T-cell (primary cell): ENCODE results near the gene SMAD5. TPM values are rescaled to one million over a fixed set of nuclear protein-coding genes. Genes with fewer than 3 reads are reported as not detected.

Experiments used
- ATAC-seq, 4 experiments: fragments of 200-7000 bp in 3 of 4; fragments of 150-1000 bp in 1 of 4; cut with Tn5 transposase; replicated peaks in 1 of 4; 1 replicate in 3 of 4; 2 replicates in 1 of 4; pipeline ENCODE4 v1.10.0; 2021; ENCODE audit warnings: moderate library complexity in 3 of 4, mild to moderate bottlenecking in 2 of 4, moderate number of reproducible peaks in 1 of 4
- CTCF ChIA-PET, 2 donors: fragments of 300-600 bp; sonication (Branson Sonifier 250); formaldehyde crosslinking; loops; one replicate each; lab custom pipeline; 2022; ENCODE audit warnings: antibody characterized with exemption in 2 of 2; lab: Charles Lee
- POLR2A ChIA-PET, 2 donors: fragments of 300-600 bp; sonication (Branson Sonifier 250); formaldehyde crosslinking; loops; one replicate each; lab custom pipeline; 2022; ENCODE audit warnings: antibody characterized with exemption in 2 of 2; lab: Charles Lee
- DNase-seq, 35 experiments: peaks; one replicate each; pipeline versions ENCODE4 v3.0.0 to v3.0.0-alpha.2; 2013 to 2023
- H3K27ac ChIP-seq: one replicate; pipeline ENCODE4 v1.5.1; 2013; ENCODE audit warnings: low read length
- H3K27me3 ChIP-seq, 2 experiments: replicated peaks in 1 of 2; 1 replicate in 1 of 2; 2 replicates in 1 of 2; pipeline versions ENCODE4 v1.6.1 to v1.7.0; 2013; ENCODE audit warnings: low read length in 1 of 2, mixed read lengths in 1 of 2; ENCODE audit not compliant: control insufficient read depth in 2 of 2, insufficient read depth in 2 of 2; ENCODE audit errors: extremely low read depth in 1 of 2
- H3K36me3 ChIP-seq, 2 donors: 1 replicate in 1 of 2; 2 replicates in 1 of 2; pipeline versions ENCODE4 v1.6.1 to v1.7.0; 2013; ENCODE audit warnings: low read length in 1 of 2; ENCODE audit not compliant: control insufficient read depth in 2 of 2, insufficient read depth in 1 of 2; ENCODE audit errors: extremely low read depth in 1 of 2
- H3K4me1 ChIP-seq, 2 experiments: 1 replicate in 1 of 2; 2 replicates in 1 of 2; pipeline versions ENCODE4 v1.6.1 to v1.7.0; 2013; ENCODE audit warnings: low read length in 2 of 2, mixed read lengths in 1 of 2; ENCODE audit not compliant: insufficient read depth in 2 of 2, control insufficient read depth in 1 of 2; ENCODE audit errors: extremely low read depth in 1 of 2
- H3K4me3 ChIP-seq, 2 donors: 1 replicate in 1 of 2; 2 replicates in 1 of 2; pipeline versions ENCODE4 v1.5.1 to v1.7.0; 2013; ENCODE audit warnings: mild to moderate bottlenecking in 2 of 2, low read length in 1 of 2, moderate library complexity in 1 of 2; ENCODE audit not compliant: control insufficient read depth in 1 of 2; ENCODE audit errors: extremely low read depth in 1 of 2
- H3K9me3 ChIP-seq: 2 replicates; pipeline ENCODE4 v1.7.0; 2013
- H3K27ac Mint-ChIP-seq, 2 donors: one replicate each; pipeline ENCODE4 v1.8.0; 2020 to 2021; ENCODE audit warnings: mild to moderate bottlenecking in 2 of 2, mixed read lengths in 2 of 2
- H3K27me3 Mint-ChIP-seq, 2 donors: one replicate each; pipeline ENCODE4 v1.8.0; 2021 to 2022; ENCODE audit warnings: mixed read lengths in 2 of 2
- H3K36me3 Mint-ChIP-seq: one replicate; pipeline ENCODE4 v1.8.0; 2021; ENCODE audit warnings: mixed read lengths
- H3K4me1 Mint-ChIP-seq, 3 donors: one replicate each; pipeline ENCODE4 v1.8.0; 2020 to 2022; ENCODE audit warnings: mixed read lengths in 3 of 3, mild to moderate bottlenecking in 1 of 3
- H3K4me3 Mint-ChIP-seq, 3 donors: one replicate each; pipeline ENCODE4 v1.8.0; 2020 to 2022; ENCODE audit warnings: mild to moderate bottlenecking in 3 of 3, mixed read lengths in 3 of 3, moderate library complexity in 3 of 3
- H3K9me3 Mint-ChIP-seq, 3 donors: one replicate each; pipeline ENCODE4 v1.8.0; 2020 to 2022; ENCODE audit warnings: mixed read lengths in 3 of 3
- WGBS: methylation state at CpG from one replicate; pipeline ENCODE4 v1.1.5; 2013; ENCODE audit warnings: missing lambda C conversion rate; ENCODE audit not compliant: insufficient coverage; 5-methylcytosine and 5-hydroxymethylcytosine counted together
- total RNA-seq, 35 experiments: library from RNA in 6 of 35; stranded (reverse) in 6 of 35; fragments of 120-200 nt in 1 of 35; gene quantifications; one replicate each; pipeline versions ENCODE4 v1.2.1 to v1.2.4 and lab custom pipeline; 2013 to 2026

Gene SMAD5
- total RNA-seq, 5 donors from 2014 or later (not counting 1 experiment from before 2014, with no cell fraction given), result 8.7 to 24.2 (median 18.4) TPM

GRCh38 chr5:136146201-136146600 lies 13.6 kb downstream of the SMAD5 start:
- Histone ChIP-seq H3K9me3 (no peaks in the 10 kb centered on the region), H3K27me3 (no peaks in the 10 kb centered on the region), H3K36me3 (no peaks in the 10 kb centered on the region), H3K4me3 (no peak overlapping the region), H3K4me1 (no peaks in the 10 kb centered on the region), H3K27ac (no peak overlapping the region)
- Mint-ChIP-seq H3K9me3 (no peaks in the 10 kb centered on the region), H3K4me1 (peaks cover 0 to 12% (median 6%) of the 10 kb centered on the region in 3 donors), H3K27ac (no peak overlapping the region), H3K27me3 (no peaks in the 10 kb centered on the region), H3K36me3 (no peaks in the 10 kb centered on the region), H3K4me3 (no peak overlapping the region)
- WGBS, result no CpG with 5 or more reads among the region's 3 CpGs
- DNase-seq (no peak), ATAC-seq (no peak)
- CTCF ChIA-PET, result no interaction called here
- POLR2A ChIA-PET, result interaction anchor here in 1 of 2 donors (0.7 kb wide), 1 partner anchor 110 kb away, joined by 3 read pairs; no protein-coding TSS in a partner anchor

GRCh38 chr5:136147632-136148031 lies 15.0 kb downstream of the SMAD5 start:
- no peaks in the 10 kb centered on the region for H3K27me3 Mint-ChIP-seq
- ChIA-PET CTCF (no interaction called here), POLR2A (no interaction called here)
- Histone ChIP-seq H3K27me3 (no peaks in the 10 kb centered on the region), H3K27ac (no peak overlapping the region), H3K9me3 (no peaks in the 10 kb centered on the region), H3K4me1 (no peaks in the 10 kb centered on the region), H3K36me3 (no peaks in the 10 kb centered on the region), H3K4me3 (no peak overlapping the region)
- H3K4me3 Mint-ChIP-seq, result no peak overlapping the region
- no peaks in the 10 kb centered on the region for H3K36me3 Mint-ChIP-seq
- DNase-seq (no peak), ATAC-seq (no peak)
- peaks cover 0 to 12% (median 6%) of the 10 kb centered on the region in 3 donors for H3K4me1 Mint-ChIP-seq
- H3K27ac Mint-ChIP-seq, result no peak overlapping the region
- H3K9me3 Mint-ChIP-seq, result no peaks in the 10 kb centered on the region

- POLR2A ChIA-PET, result interaction anchor here (0.6 kb wide), 2 partner anchors 10 to 172 kb away, joined by 3 to 6 read pairs; no protein-coding TSS in a partner anchor
Measured at GRCh38 chr5:136149891-136150290, 17.2 kb downstream of the SMAD5 start.

GRCh38 chr5:136153581-136154236 lies 21.1 kb downstream of the SMAD5 start:
- H3K4me3 Mint-ChIP-seq, result no peak overlapping the region
- Histone ChIP-seq H3K9me3 (no peaks in the 10 kb centered on the region), H3K27ac (no peak overlapping the region), H3K36me3 (no peaks in the 10 kb centered on the region), H3K27me3 (no peaks in the 10 kb centered on the region), H3K4me1 (no peaks in the 10 kb centered on the region), H3K4me3 (no peak overlapping the region)
- ChIA-PET POLR2A (interaction anchor here in 1 of 2 donors (0.5 kb wide), 1 partner anchor 11 kb away, joined by 5 read pairs; no protein-coding TSS in a partner anchor), CTCF (no interaction called here)
- H3K27ac Mint-ChIP-seq, result no peak overlapping the region
- peaks cover 23% of the 10 kb centered on the region for H3K36me3 Mint-ChIP-seq
- DNase-seq (no peak), ATAC-seq (no peak)
- peaks cover 0 to 11% (median 2%) of the 10 kb centered on the region in 3 donors for H3K4me1 Mint-ChIP-seq
- peaks cover 0 to 2% of the 10 kb centered on the region in 2 donors for H3K27me3 Mint-ChIP-seq
- H3K9me3 Mint-ChIP-seq, result no peaks in the 10 kb centered on the region
- WGBS, result 89% methylated on average over 5 of the region's 11 CpGs

More at GRCh38 chr5:136149891-136150290, 17.2 kb downstream of the SMAD5 start:
- Mint-ChIP-seq H3K27me3 (no peaks in the 10 kb centered on the region), H3K36me3 (peaks cover 14% of the 10 kb centered on the region), H3K9me3 (no peaks in the 10 kb centered on the region), H3K27ac (no peak overlapping the region), H3K4me3 (no peak overlapping the region), H3K4me1 (peaks cover 0 to 12% (median 6%) of the 10 kb centered on the region in 3 donors)
- no peaks in the 10 kb centered on the region for H3K9me3 ChIP-seq
- no peaks in the 10 kb centered on the region for H3K27me3 ChIP-seq
- no peak for ATAC-seq
- WGBS, result no CpG with 5 or more reads among the region's 1 CpG
- H3K4me1 ChIP-seq, result no peaks in the 10 kb centered on the region
- H3K27ac ChIP-seq, result no peak overlapping the region
- no peak overlapping the region for H3K4me3 ChIP-seq
- H3K36me3 ChIP-seq, result no peaks in the 10 kb centered on the region
- no peak for DNase-seq
- CTCF ChIA-PET, result no interaction called here

- WGBS, result 60% methylated on average over 1 of the region's 2 CpGs
- Histone ChIP-seq H3K4me3 (no peak overlapping the region), H3K4me1 (no peaks in the 10 kb centered on the region), H3K9me3 (no peaks in the 10 kb centered on the region), H3K27ac (no peak overlapping the region), H3K36me3 (no peaks in the 10 kb centered on the region), H3K27me3 (no peaks in the 10 kb centered on the region)
- CTCF ChIA-PET, result no interaction called here
- H3K4me3 Mint-ChIP-seq, result no peak overlapping the region
- no peaks in the 10 kb centered on the region for H3K9me3 Mint-ChIP-seq
- peaks cover 23% of the 10 kb centered on the region for H3K36me3 Mint-ChIP-seq
- peaks cover 0 to 13% (median 0%) of the 10 kb centered on the region in 3 donors for H3K4me1 Mint-ChIP-seq
- H3K27me3 Mint-ChIP-seq, result peaks cover 0 to 2% of the 10 kb centered on the region in 2 donors
- ATAC-seq (no peak), DNase-seq (no peak)
- POLR2A ChIA-PET, result no interaction called here
- H3K27ac Mint-ChIP-seq, result no peak overlapping the region
Measured at GRCh38 chr5:136155078-136155477, 22.4 kb downstream of the SMAD5 start.

GRCh38 chr5:136155761-136156160 lies 23.1 kb downstream of the SMAD5 start:
- DNase-seq (no peak), ATAC-seq (no peak)
- H3K9me3 Mint-ChIP-seq, result no peaks in the 10 kb centered on the region
- Histone ChIP-seq H3K36me3 (no peaks in the 10 kb centered on the region), H3K4me3 (no peak overlapping the region), H3K27me3 (no peaks in the 10 kb centered on the region), H3K9me3 (no peaks in the 10 kb centered on the region), H3K4me1 (no peaks in the 10 kb centered on the region), H3K27ac (no peak overlapping the region)
- H3K4me3 Mint-ChIP-seq, result no peak overlapping the region
- H3K36me3 Mint-ChIP-seq, result peaks cover 25% of the 10 kb centered on the region
- ChIA-PET CTCF (no interaction called here), POLR2A (no interaction called here)
- H3K27me3 Mint-ChIP-seq, result peaks cover 0 to 2% of the 10 kb centered on the region in 2 donors
- WGBS, result 100% methylated on average over 1 of the region's 1 CpG
- H3K4me1 Mint-ChIP-seq, result peaks cover 0 to 16% (median 0%) of the 10 kb centered on the region in 3 donors
- H3K27ac Mint-ChIP-seq, result no peak overlapping the region
